CD4-positive, alpha-beta T cell treated with Interferon alpha-2 for 1 hour (primary cell): ENCODE data around the gene TNPO3.
"Not testable (repeated sequence)": the region's sequence is repeated elsewhere in the genome, so short reads cannot be mapped to it uniquely, and the experiment has no call there.

Source experiments
- DNase-seq, 2 donors: peaks; one replicate each; pipeline ENCODE4 v3.0.0-alpha.2; 2020 to 2022

The TNPO3 gene

GRCh38 chr7:128954830-128955802 is 99.8 kb downstream of the TNPO3 start:
- no peak for DNase-seq

- no peak for DNase-seq
Measured at GRCh38 chr7:128954150-128954549, 100.8 kb downstream of the TNPO3 start.

DNA sequence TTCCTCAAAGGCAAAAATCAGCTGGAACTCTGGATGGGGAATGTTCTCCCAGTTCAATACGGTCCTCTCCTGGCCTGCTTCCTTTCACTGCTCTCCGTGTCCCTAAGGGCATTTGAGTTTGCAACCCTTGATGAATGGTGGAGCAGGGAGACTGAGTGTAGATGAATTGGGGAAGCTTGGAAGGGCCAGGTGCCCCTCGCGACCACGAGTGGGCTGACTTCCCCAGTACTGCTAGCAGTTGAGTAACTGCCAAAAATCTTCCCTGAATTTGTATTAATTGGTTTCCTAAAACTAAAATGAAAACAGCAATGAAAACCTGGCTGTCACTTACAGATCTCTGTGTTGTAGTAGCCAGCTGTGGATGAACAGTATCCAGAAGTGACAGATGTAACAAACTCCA is 103.6 kb downstream of the TNPO3 start:
- DNase-seq = no peak

GRCh38 chr7:128948976-128949760 is 105.7 kb downstream of the TNPO3 start:
- DNase-seq = no peak

DNA sequence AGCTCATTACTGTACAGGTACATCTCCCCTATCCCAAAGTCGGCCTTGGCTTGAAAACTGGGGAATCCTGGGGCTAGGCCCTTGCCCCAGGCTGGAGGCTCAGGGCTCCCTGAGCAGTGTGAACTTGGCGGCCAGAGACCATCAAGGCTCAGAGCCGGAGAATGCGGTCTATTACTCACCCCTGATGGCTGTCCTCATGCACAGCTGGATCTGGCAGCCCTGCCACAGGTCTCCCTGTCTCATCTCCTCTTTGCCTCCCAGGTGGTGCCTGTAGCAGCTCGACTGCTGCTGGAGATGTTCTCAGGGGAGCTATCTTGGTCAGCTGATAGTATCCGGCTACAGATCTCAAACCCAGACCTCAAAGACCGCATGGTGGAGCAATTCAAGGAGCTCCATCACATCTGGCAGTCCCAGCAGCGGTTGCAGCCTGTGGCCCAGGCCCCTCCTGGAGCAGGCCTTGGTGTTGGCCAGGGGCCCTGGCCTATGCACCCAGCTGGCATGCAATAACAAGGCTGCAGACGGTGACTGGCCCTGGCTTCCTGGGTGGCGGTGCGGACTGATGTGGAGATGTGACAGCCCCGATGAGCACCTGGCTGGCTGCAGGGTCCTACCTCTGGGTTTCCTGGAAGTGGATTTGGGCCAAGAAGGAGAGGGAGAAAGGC is 106.5 kb downstream of the TNPO3 start:
- DNase-seq = no peak

DNA sequence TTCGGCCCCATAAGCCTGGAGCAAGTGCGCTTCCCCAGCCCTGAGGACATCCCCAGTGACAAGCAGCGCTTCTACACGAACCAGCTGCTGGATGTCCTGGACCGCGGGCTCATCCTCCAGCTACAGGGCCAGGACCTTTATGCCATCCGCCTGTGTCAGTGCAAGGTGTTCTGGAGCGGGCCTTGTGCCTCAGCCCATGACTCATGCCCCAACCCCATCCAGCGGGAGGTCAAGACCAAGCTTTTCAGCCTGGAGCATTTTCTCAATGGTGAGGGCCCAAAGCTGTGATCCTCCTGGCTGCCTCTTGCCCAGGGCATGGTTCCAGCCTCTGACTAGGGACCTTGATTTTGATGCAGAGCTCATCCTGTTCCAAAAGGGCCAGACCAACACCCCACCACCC is 107.1 kb downstream of the TNPO3 start:
- DNase-seq = no peak

- DNase-seq = no peak
Measured at GRCh38 chr7:128946936-128947830, 107.7 kb downstream of the TNPO3 start.

DNA sequence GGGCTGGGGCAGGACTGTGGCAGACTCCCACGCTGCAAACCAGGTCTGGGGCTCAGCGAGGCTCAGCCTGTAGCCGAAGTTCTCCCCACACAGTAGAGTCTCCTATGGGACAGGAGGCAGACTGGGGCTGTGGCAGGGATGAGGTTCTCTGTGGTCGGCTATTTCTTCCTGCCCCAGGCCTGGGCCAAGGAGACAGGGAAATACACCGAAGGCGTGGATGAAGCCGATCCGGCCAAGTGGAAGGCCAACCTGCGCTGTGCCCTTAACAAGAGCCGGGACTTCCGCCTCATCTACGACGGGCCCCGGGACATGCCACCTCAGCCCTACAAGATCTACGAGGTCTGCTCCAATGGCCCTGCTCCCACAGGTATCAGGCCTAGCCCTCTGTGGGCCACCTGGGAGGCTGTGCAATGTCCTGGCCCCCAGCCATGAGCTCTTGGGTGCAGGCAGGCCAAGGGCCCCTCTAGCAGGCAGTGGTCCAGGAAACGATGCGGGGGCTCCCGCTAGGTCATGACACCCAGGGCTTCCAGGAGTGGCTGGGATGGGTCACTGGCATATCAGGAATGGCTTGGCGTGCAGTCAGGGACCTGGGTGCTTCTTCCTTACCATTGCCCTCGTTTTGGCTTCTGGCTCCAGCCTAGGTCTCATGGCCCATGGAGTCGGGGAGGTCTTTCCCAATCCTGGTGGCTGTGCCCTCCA is 109.1 kb downstream of the TNPO3 start:
- no peak for DNase-seq

DNA sequence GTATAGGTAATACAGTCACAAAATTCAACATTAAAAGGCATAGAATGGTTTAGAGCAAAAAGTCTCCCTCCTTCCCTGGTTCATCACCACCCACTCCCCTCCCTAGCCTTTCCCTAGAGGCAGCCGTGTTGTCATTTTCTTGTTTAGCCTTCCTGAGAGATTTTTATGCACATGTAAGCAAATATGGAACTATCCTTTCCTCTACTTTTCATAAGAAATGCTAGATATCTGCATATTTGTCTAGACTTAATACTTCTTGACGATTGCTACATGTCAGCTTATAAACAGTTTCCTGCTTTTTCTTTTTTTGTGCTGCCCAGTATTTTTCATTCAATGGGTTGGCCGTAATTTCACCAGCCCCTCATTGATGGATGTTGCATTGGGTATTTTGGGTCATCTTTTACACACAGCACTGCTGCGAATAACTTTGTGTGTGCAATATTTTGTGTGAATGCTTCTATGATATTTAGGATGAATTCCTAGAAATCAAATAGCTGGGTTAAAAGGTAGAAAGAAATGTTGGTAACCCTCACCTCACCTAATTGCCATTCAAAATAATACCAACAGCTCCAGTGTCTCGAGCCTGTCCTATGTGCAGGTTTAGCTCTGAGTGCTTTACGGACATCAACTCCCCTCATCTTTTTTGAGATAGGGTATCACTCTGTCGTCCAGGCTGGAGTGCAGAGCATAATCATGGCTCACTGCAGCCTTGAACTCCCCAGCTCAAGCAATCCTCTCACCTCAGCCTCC is 110.2 kb downstream of the TNPO3 start:
- DNase-seq = no peak

GRCh38 chr7:128943251-128943650 is 111.7 kb downstream of the TNPO3 start:
- DNase-seq = not testable (repeated sequence)

- DNase-seq = no peak
Measured at GRCh38 chr7:128941946-128942526, 112.9 kb downstream of the TNPO3 start.

- DNase-seq = no peak
Measured at GRCh38 chr7:128941323-128941890, 113.5 kb downstream of the TNPO3 start.

- peak; percentile 53 to 81 for DNase-seq
Measured at GRCh38 chr7:128940494-128941322, 114.2 kb downstream of the TNPO3 start.

DNA sequence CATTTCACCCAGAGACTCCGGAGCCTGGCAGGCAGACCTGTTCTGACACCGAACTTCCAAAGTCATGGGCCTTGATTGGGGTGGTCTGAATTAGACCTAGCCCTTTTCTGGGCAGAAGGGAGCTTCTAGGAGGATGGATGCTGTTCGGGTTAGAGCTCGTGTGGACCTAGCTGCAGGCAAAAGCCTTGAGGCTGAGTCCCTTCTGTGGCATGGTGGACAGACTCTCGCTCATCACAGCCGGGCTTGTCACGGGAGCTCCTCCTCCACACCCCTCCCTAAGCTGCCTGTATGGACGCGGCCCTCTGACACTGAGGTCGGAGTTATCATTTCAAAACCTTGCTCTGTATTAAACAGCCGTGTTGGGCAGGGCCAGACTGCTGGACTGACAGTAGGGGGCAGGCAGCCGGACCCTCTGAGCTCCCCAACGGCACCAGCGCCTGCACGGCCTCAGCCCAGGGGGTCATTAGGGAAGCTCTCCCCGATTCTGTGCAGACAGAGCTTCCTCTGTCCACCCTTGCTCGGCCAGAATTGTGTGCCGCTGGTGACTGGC is 115.0 kb downstream of the TNPO3 start:
- DNase-seq = peak; percentile 12 to 42

DNA sequence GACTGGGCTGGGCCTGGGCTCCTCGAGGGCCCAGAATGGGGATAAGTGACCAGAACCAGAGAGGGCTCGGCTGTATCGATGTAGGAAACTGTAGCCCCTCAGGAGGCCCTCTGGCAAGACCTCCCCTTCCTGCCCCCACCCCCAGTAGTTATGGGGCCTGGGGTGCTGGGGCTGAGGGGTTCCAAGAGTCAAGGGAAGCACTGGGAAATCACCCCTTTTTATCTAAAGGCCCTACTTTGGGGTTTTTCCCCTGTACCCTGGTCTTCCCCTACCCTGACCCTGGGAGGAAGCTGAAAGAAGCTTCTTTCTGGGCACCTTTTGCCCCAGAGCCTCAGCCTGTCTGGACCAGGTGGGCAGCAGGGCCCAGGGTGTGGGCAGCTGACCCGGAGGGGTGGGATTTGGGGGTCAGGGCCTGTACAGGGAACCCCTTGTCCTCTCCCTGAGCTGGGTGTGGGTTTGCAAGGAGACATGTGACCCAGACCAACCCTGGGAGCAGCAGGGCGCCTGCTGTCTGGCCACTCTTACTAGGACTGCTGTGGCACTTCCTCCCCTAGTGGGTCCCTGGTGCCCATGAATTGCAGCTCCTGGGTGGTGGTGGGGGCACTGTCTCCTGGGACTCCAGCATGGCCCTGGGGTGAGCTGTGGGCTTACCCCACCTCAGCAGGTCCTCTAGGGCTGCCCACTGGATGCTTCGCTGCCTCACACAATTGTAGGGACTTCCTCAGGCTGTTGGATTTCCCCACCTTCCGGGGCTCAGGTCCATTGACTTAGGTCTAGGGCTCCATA is 115.6 kb downstream of the TNPO3 start:
- DNase-seq = peak; percentile 31 to 44

DNA sequence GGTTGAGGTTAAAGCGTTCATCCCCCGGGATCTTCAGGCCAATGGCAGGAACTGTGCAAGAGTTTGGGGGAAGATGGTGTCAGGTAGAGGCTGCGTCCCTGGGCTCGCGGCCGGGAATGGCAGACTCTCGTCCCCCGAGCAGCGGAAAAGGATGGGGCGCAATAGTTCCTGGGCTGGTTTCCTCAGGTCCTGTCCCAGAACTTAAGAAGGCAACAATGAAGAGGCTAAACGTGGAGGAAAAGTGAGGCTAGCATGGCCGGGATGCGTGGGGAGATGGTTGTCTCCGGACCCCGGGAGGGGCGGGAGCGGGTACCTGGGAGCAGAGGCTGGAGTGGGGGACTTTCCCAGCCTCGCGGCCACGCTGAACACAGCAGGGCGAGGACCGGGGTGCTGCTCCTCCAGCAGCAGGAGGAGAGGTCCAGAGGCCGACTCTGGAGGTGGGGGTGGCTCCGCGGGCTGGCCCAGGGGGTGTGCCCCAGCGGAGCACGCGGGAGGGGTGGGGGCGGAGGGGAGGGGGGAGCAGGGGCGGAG is 116.3 kb downstream of the TNPO3 start:
- peak in 1 of 2 donors; percentile 26 for DNase-seq
